Uterus (tissue), 4 donors: ENCODE results near the gene SERPINE1. TPM values are rescaled to one million over a fixed set of nuclear protein-coding genes. Genes with fewer than 3 reads are reported as not detected.

Experiments used
- DNase-seq, 2 donors: peaks; one replicate each; pipeline ENCODE4 v3.0.0-alpha.2; 2019 to 2020
- H3K27ac ChIP-seq, 2 donors: fragments of 200-600 bp; sonication (generic); 1 replicate in 1 of 2; 2 replicates in 1 of 2; pipeline ENCODE4 v1.5.1; 2016 to 2018
- H3K27me3 ChIP-seq, 2 donors: fragments of 200-600 bp; sonication (generic); one replicate each; pipeline ENCODE4 v1.5.1; 2018 to 2019; ENCODE audit warnings: control low read depth in 1 of 2
- H3K36me3 ChIP-seq, 2 donors: fragments of 200-600 bp; sonication (generic); one replicate each; pipeline ENCODE4 v1.5.1; 2019; ENCODE audit warnings: control low read depth in 1 of 2
- H3K4me1 ChIP-seq, 2 donors: fragments of 200-600 bp; sonication (generic); one replicate each; pipeline ENCODE4 v1.5.1; 2018 to 2019; ENCODE audit warnings: control low read depth in 1 of 2
- H3K4me3 ChIP-seq, 2 donors: fragments of 200-600 bp; sonication (generic); 1 replicate in 1 of 2; 2 replicates in 1 of 2; pipeline ENCODE4 v1.5.1; 2018 to 2019; ENCODE audit warnings: mild to moderate bottlenecking in 1 of 2
- H3K9me3 ChIP-seq, 2 donors: fragments of 200-600 bp; sonication (generic); one replicate each; pipeline ENCODE4 v1.5.1; 2019; ENCODE audit warnings: control low read depth in 1 of 2
- POLR2A ChIP-seq, 2 donors: fragments of 450-650 bp; IDR thresholded peaks; one replicate each; pipeline ENCODE4 v1.6.1; 2016; ENCODE audit warnings: antibody characterized with exemption in 2 of 2, mild to moderate bottlenecking in 1 of 2, moderate library complexity in 1 of 2
- intact Hi-C: fragments of 100-400 bp; cut with DNase I; formaldehyde crosslinking; loops from one replicate; pipeline ENCODE4 v1.15.1; 2023; ENCODE audit warnings: low total_unique reads
- total RNA-seq, 4 donors: library from RNA; depleted of rRNA in 3 of 4; stranded (reverse); fragments of >200 nt in 3 of 4; gene quantifications; one replicate each; pipeline versions ENCODE4 v1.1.0 to v1.2.4, GENCODE V29; 2014 to 2023
- TF ChIP-seq, protein P1 (sequence below), 4 experiments: fragments of 200-600 bp in 2 of 4; fragments of 450-650 bp in 2 of 4; sonication (generic) in 2 of 4; IDR thresholded peaks; one replicate each; pipeline ENCODE4 v1.5.1; 2016 to 2019; ENCODE audit warnings: antibody characterized with exemption in 4 of 4, mild to moderate bottlenecking in 2 of 4, moderate library complexity in 1 of 4
- donor health status: DM: yes; HTN: yes; CAD: no.

SERPINE1 gene
- total RNA-seq, 4 donors from 2014 or later, result 0.51 to 10.6 (median 5.5) TPM

DNA sequence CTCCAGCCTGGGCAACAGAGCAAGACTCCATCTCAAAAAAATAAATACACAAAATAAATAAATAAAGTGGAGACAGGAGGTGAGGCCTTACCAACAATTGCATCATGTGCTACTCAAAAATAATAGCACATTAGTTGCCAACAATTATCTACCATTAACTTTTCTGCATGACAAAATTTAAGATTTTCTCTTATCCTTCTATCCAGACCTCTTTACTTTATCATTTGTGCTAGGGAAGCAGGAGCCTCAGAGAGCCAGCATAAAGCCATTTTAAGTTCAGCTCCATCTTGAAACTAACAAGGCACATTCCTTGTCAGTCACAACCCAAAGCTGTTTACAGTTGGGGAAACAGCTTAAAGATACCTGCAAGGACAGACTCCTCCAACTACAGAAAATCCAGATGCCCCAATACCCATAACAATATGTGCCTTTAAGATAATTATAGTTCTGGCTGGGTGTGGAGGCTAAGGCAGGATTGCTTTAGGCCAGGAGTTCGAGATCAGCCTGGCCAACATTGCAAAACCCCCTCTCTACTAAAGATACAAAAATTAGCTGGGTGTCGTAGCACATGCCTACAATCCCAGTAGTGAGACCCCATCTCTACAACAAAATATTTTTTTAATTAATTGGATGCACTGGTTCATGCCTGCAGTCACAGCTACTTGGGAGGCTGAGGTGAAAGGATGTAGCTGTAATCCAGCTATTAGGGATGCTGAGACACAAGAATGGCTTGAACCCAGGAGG is 25.2 kb downstream of the SERPINE1 start:
- H3K36me3 ChIP-seq, result no peaks in the 10 kb centered on the region
- H3K4me1 ChIP-seq, result peaks cover 5 to 9% of the 10 kb centered on the region in 2 donors
- H3K4me3 ChIP-seq, result no peak overlapping the region
- no peak for DNase-seq
- no peak for TF ChIP-seq POLR2A (IDR thresholded peaks at IDR 0.05)
- TF ChIP-seq, protein P1, sequence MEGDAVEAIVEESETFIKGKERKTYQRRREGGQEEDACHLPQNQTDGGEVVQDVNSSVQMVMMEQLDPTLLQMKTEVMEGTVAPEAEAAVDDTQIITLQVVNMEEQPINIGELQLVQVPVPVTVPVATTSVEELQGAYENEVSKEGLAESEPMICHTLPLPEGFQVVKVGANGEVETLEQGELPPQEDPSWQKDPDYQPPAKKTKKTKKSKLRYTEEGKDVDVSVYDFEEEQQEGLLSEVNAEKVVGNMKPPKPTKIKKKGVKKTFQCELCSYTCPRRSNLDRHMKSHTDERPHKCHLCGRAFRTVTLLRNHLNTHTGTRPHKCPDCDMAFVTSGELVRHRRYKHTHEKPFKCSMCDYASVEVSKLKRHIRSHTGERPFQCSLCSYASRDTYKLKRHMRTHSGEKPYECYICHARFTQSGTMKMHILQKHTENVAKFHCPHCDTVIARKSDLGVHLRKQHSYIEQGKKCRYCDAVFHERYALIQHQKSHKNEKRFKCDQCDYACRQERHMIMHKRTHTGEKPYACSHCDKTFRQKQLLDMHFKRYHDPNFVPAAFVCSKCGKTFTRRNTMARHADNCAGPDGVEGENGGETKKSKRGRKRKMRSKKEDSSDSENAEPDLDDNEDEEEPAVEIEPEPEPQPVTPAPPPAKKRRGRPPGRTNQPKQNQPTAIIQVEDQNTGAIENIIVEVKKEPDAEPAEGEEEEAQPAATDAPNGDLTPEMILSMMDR (IDR thresholded peaks at IDR 0.05), result no peak
- intact Hi-C loops, result no loop called here
- no peaks in the 10 kb centered on the region for H3K27me3 ChIP-seq
- no peak overlapping the region for H3K27ac ChIP-seq
- no peaks in the 10 kb centered on the region for H3K9me3 ChIP-seq

DNA sequence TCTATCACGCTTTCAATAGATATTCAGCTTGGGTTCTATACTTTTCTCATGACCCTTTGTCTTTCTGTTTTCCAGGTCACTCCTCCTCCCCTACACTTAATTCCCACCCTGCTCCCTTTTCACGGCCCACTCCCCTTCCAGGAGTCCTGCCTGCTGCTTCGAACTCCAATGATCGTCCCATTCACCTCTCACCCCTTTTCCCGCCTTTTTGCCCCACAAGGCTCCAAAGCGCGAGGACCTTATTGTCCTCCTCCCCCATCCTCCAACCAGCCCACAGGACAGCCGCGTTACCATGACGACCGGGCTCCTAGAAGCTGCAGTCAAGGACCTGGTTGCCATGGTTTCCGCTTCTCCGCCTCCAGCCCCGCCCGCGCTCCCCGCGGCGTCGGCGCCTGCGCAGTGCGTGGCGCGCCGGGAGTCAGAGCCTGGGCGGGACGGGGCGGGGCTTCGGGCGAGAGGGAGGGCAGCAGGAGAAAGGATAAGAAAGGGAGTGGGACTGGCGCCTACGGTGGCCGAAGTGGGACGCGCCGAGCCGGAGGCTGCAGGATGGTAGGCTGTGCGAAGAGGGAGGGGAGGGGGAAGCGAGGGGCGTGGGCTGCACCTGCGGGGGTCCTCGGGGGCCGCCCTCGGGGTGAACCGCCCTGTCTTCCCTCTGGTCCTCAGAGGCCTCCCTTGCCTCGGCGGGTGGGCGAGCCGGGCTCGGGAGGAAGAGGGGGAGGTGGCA is 27.2 kb downstream of the SERPINE1 start, which contains the start of gene AP1S1:
Gene AP1S1 (plus strand): TSS at position 508 of the 724 bp plus-strand sequence. CDS start 39 bp downstream, at position 547.
- peak in 1 of 2 donors; percentile 35 for TF ChIP-seq POLR2A (IDR thresholded peaks at IDR 0.05)
- TF ChIP-seq, protein P1 (IDR thresholded peaks at IDR 0.05), result peak in 2 of 4 experiments; percentile 8 to 21
- H3K4me3 ChIP-seq, result peak within 1 kb of the TSS; percentile 59 to 99
- DNase-seq, result peak; percentile 91 to 94
- no peaks in the 10 kb centered on the region for H3K27me3 ChIP-seq
- H3K4me1 ChIP-seq, result peaks cover 5 to 9% of the 10 kb centered on the region in 2 donors
- no peaks in the 10 kb centered on the region for H3K36me3 ChIP-seq
- no peaks in the 10 kb centered on the region for H3K9me3 ChIP-seq
- peak within 1 kb of the TSS; percentile 22 to 35 for H3K27ac ChIP-seq
- intact Hi-C loops, result no loop called here

DNA sequence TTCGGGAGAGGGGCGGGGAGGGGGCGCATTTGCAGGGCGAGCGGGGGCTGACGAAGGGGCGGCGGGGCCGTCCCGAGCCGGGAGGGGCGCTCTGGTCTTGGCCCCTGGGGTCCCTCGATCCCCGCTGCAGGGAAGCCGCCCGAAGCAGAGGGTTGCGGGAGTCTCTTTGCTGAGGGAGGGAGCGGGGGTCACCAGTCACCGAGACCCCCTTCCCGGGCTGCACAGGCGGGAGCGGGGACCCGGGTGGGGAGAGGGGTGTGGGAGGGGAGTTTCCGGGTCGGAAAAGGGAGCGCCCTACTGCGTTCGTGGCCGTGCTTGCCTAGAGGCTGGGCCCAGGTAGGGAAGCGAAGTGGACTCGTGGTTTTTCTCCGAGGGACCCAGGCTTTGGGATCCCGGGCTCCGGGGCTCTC is 27.8 kb downstream of the SERPINE1 start:
- TF ChIP-seq, protein P1 (IDR thresholded peaks at IDR 0.05), result no peak
- no peak for TF ChIP-seq POLR2A (IDR thresholded peaks at IDR 0.05)
- H3K27me3 ChIP-seq, result no peaks in the 10 kb centered on the region
- intact Hi-C loops, result no loop called here
- H3K4me3 ChIP-seq, result peak overlapping the region; percentile 59 to 99
- H3K36me3 ChIP-seq, result no peaks in the 10 kb centered on the region
- H3K27ac ChIP-seq, result peak overlapping the region; percentile 22 to 35
- H3K4me1 ChIP-seq, result peaks cover 5 to 9% of the 10 kb centered on the region in 2 donors
- H3K9me3 ChIP-seq, result no peaks in the 10 kb centered on the region
- no peak for DNase-seq

DNA sequence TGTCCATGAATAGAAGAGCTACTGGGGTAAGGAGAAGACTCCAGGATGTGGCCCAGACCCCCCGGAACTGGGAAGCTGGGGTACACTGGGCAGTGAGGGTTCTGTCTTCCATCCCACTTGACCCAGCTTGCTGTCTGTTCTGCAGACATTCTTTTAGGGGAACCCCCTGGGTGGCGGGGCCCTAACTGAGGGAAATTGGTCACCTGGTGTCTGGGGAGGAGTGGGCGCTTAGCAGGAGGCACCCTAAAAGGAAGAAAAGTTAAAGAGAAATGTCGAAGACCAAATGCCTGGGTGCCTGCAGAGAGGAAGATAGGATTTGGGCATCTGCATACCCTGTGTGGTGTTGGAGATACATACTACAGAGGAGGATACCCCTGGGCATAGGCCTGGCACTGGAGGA is 28.4 kb downstream of the SERPINE1 start:
- Histone ChIP-seq H3K27ac (peak overlapping the region in 1 of 2 donors; percentile 35), H3K36me3 (no peaks in the 10 kb centered on the region), H3K4me3 (peak overlapping the region; percentile 59 to 99), H3K27me3 (no peaks in the 10 kb centered on the region), H3K9me3 (no peaks in the 10 kb centered on the region), H3K4me1 (peaks cover 5 to 9% of the 10 kb centered on the region in 2 donors)
- no peak for TF ChIP-seq POLR2A (IDR thresholded peaks at IDR 0.05)
- TF ChIP-seq, protein P1 (IDR thresholded peaks at IDR 0.05), result no peak
- DNase-seq, result no peak
- intact Hi-C loops, result no loop called here

DNA sequence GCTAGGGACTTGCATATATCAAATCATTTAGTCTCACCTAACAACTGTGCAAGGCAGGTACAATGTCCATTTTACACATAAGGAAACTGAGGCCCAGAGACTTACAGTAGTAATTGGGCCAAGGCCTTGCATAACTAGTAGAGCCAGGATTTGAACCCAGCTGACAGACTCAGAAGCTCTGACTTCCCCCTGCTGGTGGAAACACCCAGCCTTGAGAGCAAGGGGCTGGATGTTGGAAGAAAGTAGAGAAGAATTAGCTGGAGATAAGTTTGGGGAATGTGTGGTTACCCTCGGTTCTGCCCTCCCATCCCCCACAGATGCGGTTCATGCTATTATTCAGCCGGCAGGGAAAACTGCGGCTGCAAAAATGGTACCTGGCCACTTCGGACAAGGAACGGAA is 29.4 kb downstream of the SERPINE1 start:
- Histone ChIP-seq H3K4me3 (no peak overlapping the region), H3K9me3 (no peaks in the 10 kb centered on the region), H3K27me3 (no peaks in the 10 kb centered on the region), H3K4me1 (peaks cover 5 to 9% of the 10 kb centered on the region in 2 donors), H3K36me3 (no peaks in the 10 kb centered on the region), H3K27ac (no peak overlapping the region)
- no peak for TF ChIP-seq POLR2A (IDR thresholded peaks at IDR 0.05)
- TF ChIP-seq, protein P1 (IDR thresholded peaks at IDR 0.05), result no peak
- no peak for DNase-seq
- intact Hi-C loops, result no loop called here
